Panc1 (cell line): ENCODE data around the gene PDZK1IP1. TPM values are rescaled to one million over a fixed set of nuclear protein-coding genes. Genes with fewer than 3 reads are reported as not detected.
A peak's percentile ranks its signal among the peaks of the same experiment; 100 is the strongest.

Experiments used
- ATAC-seq: fragments of 200-7000 bp; cut with Tn5 transposase; 2 replicates; pipeline ENCODE4 v1.9.1; 2020; ENCODE audit warnings: mild to moderate bottlenecking, moderate library complexity
- BruUV-seq: library from RNA; stranded (reverse); fragments of 400-500 nt; replicated peaks from 2 replicates; lab custom pipeline; 2021; lab: Mats Ljungman, UMichigan
- CTCF ChIA-PET: fragments of 300-600 bp; sonication (Branson Sonifier 250); formaldehyde crosslinking; loops from one replicate; lab custom pipeline; 2022; ENCODE audit warnings: antibody characterized with exemption; lab: Charles Lee
- POLR2A ChIA-PET: fragments of 300-600 bp; sonication (Branson Sonifier 250); formaldehyde crosslinking; loops from one replicate; lab custom pipeline; 2022; ENCODE audit warnings: antibody characterized with exemption; lab: Charles Lee
- DNase-seq: peaks from one replicate; pipeline ENCODE4 v3.0.0-alpha.2; 2010; ENCODE audit warnings: low read depth, low spot score
- H3K27ac ChIP-seq: 2 replicates; pipeline ENCODE4 v1.5.1; 2011; ENCODE audit warnings: mild to moderate bottlenecking, low read length, inconsistent platforms
- H3K27me3 ChIP-seq: fragments of 200-500 bp; sonication (Bioruptor generic); 2 replicates; pipeline ENCODE4 v1.6.0; 2014; ENCODE audit warnings: low read length, inconsistent platforms; ENCODE audit not compliant: control insufficient read depth, insufficient read depth
- H3K36me3 ChIP-seq: fragments of 200-500 bp; sonication (Bioruptor generic); 2 replicates; pipeline ENCODE4 v1.5.1; 2014; ENCODE audit warnings: inconsistent platforms, mild to moderate bottlenecking, low read length, moderate library complexity; ENCODE audit not compliant: control insufficient read depth, insufficient read depth
- H3K4me1 ChIP-seq: 2 replicates; pipeline ENCODE4 v1.5.1; 2011; ENCODE audit warnings: inconsistent platforms, mild to moderate bottlenecking, low read length, moderate library complexity; ENCODE audit not compliant: control insufficient read depth, insufficient read depth
- H3K4me3 ChIP-seq, 2 experiments: 2 replicates each; pipeline ENCODE4 v1.5.1; 2011 to 2012; ENCODE audit warnings: low read depth in 2 of 2, low read length in 2 of 2, mild to moderate bottlenecking in 2 of 2, inconsistent platforms in 1 of 2, moderate library complexity in 1 of 2
- H3K9me3 ChIP-seq: fragments of 200-500 bp; sonication (Bioruptor generic); 2 replicates; pipeline ENCODE4 v1.5.1; 2014; ENCODE audit warnings: low read depth, mild to moderate bottlenecking, inconsistent platforms, low read length, moderate library complexity; ENCODE audit not compliant: control insufficient read depth, insufficient read depth
- POLR2AphosphoS5 ChIP-seq: IDR thresholded peaks from 2 replicates; pipeline ENCODE4 v1.6.1; 2012; ENCODE audit warnings: mild to moderate bottlenecking, low read depth, low read length, moderate library complexity
- SIN3A ChIP-seq: IDR thresholded peaks from 2 replicates; pipeline ENCODE4 v1.6.1; 2012; ENCODE audit warnings: low read depth, mild to moderate bottlenecking, low read length, moderate library complexity, borderline replicate concordance; ENCODE audit not compliant: insufficient read depth
- TCF7L2 ChIP-seq: IDR thresholded peaks from 2 replicates; pipeline ENCODE4 v1.6.1; 2011; ENCODE audit warnings: mild to moderate bottlenecking, low read depth, low read length, inconsistent platforms
- in situ Hi-C: cut with HindIII; loops from 2 replicates; pipeline ENCODE4 v1.10.0; 2016; ENCODE audit warnings: low sequenced_read_pairs, low pct_unique_long_range_greater_than_20kb
- intact Hi-C: fragments of 100-400 bp; cut with micrococcal nuclease; formaldehyde crosslinking; loops from one replicate; pipeline ENCODE4 v1.10.0; 2022; ENCODE audit not compliant: unreplicated experiment
- total RNA-seq: library from RNA; stranded (reverse); gene quantifications from one replicate; pipeline ENCODE4 v1.2.1, GENCODE V29; 2021; ENCODE audit not compliant: unreplicated experiment
- TF ChIP-seq, protein P1 (sequence below): fragments of 450-650 bp; IDR thresholded peaks from 2 replicates; pipeline ENCODE4 v1.5.1; 2017; ENCODE audit warnings: mild to moderate bottlenecking
- TF ChIP-seq, protein P2 (sequence below), 2 experiments: IDR thresholded peaks; 2 replicates each; pipeline ENCODE4 v1.6.1; 2011 to 2012; ENCODE audit warnings: low read depth in 2 of 2, control low read depth in 1 of 2, low read length in 1 of 2, mild to moderate bottlenecking in 1 of 2, moderate library complexity in 1 of 2; ENCODE audit not compliant: insufficient read depth in 1 of 2

The PDZK1IP1 gene
- total RNA-seq, 1 experiment from 2014 or later, result not detected

DNA sequence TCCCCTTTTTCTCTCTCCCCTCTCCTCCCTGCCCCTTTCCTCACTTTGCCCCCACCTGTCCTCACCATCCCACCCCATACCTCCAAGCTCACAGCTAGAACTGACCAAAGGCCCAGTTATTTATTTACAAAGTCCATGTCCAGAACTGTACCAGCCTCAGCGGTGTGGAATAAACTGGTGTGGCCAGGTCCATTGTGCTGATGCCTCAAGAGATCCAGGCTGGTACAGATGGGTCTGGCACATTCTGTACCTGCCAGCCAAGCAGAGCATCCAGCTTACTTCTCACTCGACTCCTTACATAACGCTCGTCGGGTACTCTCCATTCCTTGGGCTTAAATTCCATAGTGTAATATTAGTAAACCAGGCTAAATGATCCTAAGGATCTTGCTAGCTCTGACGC is 11.8 kb downstream of the PDZK1IP1 start:
- POLR2A ChIA-PET, result no interaction called here

DNA sequence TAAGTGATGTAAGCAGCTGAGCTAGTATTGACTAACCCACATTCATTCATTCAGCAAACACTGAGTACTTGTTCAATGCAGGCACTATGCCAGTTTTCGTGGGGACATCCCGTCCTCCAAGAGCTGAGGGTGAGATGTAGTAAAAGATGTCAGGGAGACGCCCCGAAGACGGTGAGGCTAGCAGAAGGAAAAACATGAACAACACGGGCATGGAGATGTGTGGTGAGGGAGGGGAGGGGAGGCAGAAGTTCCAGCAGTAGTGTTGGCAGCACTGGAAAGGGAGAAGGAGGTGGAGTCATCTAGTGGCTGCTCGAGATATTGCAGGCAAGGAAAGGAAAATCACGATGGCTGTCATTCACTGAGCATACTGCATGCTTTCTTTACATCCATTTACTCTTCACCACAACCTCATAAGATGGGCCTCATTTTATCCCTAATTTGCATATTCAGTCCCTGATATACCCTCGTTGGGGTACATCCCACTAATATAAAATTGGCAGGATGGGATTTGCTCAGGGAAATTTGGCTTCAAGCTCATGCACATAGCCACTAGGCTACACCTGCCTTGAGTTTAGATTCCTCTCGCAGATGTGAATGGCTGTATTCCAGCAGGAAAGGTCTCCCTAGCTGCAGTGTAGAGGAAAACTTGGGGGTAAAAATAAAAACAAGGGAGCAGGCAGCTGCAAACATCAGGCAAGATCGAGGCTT is 14.5 kb downstream of the PDZK1IP1 start:
- H3K27ac ChIP-seq, result no peak overlapping the region
- H3K4me1 ChIP-seq, result no peaks in the 10 kb centered on the region
- TF ChIP-seq, protein P1, sequence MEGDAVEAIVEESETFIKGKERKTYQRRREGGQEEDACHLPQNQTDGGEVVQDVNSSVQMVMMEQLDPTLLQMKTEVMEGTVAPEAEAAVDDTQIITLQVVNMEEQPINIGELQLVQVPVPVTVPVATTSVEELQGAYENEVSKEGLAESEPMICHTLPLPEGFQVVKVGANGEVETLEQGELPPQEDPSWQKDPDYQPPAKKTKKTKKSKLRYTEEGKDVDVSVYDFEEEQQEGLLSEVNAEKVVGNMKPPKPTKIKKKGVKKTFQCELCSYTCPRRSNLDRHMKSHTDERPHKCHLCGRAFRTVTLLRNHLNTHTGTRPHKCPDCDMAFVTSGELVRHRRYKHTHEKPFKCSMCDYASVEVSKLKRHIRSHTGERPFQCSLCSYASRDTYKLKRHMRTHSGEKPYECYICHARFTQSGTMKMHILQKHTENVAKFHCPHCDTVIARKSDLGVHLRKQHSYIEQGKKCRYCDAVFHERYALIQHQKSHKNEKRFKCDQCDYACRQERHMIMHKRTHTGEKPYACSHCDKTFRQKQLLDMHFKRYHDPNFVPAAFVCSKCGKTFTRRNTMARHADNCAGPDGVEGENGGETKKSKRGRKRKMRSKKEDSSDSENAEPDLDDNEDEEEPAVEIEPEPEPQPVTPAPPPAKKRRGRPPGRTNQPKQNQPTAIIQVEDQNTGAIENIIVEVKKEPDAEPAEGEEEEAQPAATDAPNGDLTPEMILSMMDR, result peak; percentile 98
- no peak for TF ChIP-seq POLR2AphosphoS5
- POLR2A ChIA-PET, result no interaction called here
- H3K36me3 ChIP-seq, result no peaks in the 10 kb centered on the region
- intact Hi-C loops (no loop called here), in situ Hi-C loops (no loop called here)
- no peaks in the 10 kb centered on the region; the same call in 1 of the 2 replicates for H3K27me3 ChIP-seq
- no peak overlapping the region for H3K4me3 ChIP-seq
- no peaks in the 10 kb centered on the region for H3K9me3 ChIP-seq
- DNase-seq (peak; percentile 84), ATAC-seq (peak; percentile 68)
- BruUV-seq, result no TSS peak
- CTCF ChIA-PET, result no interaction called here

More for the DNA sequence above, 11.8 kb downstream of the PDZK1IP1 start:
- intact Hi-C loops, result no loop called here
- CTCF ChIA-PET, result interaction anchor here (0.5 to 1.7 kb wide), 2 partner anchors 15 to 177 kb away, joined by 4 to 14 read pairs; no protein-coding TSS in a partner anchor
- BruUV-seq, result no TSS peak
- in situ Hi-C loops, result no loop called here
- no peaks in the 10 kb centered on the region; the same call in 1 of the 2 replicates for H3K27me3 ChIP-seq
- H3K36me3 ChIP-seq, result no peaks in the 10 kb centered on the region
- no peaks in the 10 kb centered on the region for H3K4me1 ChIP-seq
- TF ChIP-seq TCF7L2 (no peak), POLR2AphosphoS5 (no peak), SIN3A (no peak)
- TF ChIP-seq, protein P1, result no peak
- TF ChIP-seq, protein P2, sequence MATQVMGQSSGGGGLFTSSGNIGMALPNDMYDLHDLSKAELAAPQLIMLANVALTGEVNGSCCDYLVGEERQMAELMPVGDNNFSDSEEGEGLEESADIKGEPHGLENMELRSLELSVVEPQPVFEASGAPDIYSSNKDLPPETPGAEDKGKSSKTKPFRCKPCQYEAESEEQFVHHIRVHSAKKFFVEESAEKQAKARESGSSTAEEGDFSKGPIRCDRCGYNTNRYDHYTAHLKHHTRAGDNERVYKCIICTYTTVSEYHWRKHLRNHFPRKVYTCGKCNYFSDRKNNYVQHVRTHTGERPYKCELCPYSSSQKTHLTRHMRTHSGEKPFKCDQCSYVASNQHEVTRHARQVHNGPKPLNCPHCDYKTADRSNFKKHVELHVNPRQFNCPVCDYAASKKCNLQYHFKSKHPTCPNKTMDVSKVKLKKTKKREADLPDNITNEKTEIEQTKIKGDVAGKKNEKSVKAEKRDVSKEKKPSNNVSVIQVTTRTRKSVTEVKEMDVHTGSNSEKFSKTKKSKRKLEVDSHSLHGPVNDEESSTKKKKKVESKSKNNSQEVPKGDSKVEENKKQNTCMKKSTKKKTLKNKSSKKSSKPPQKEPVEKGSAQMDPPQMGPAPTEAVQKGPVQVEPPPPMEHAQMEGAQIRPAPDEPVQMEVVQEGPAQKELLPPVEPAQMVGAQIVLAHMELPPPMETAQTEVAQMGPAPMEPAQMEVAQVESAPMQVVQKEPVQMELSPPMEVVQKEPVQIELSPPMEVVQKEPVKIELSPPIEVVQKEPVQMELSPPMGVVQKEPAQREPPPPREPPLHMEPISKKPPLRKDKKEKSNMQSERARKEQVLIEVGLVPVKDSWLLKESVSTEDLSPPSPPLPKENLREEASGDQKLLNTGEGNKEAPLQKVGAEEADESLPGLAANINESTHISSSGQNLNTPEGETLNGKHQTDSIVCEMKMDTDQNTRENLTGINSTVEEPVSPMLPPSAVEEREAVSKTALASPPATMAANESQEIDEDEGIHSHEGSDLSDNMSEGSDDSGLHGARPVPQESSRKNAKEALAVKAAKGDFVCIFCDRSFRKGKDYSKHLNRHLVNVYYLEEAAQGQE (IDR thresholded peaks at IDR 0.05; ENCODE audit: insufficient read depth in 1 of 2, low read depth in 2 of 2, low read length in 1 of 2), result no peak
- DNase-seq (no peak), ATAC-seq (no peak)
- H3K4me3 ChIP-seq, result no peak overlapping the region
- H3K9me3 ChIP-seq, result no peaks in the 10 kb centered on the region
- no peak overlapping the region for H3K27ac ChIP-seq
